ENCODE measurements around the gene CD47.

The CD47 gene

GRCh38 chr3:108090049-108090700 is 656 bp downstream of the CD47 start:
- DNase-seq, result peak; percentile 90

- DNase-seq, result peak; percentile 41
These were observed 1.3 kb downstream of the CD47 start for GRCh38 chr3:108089579-108089978.

GRCh38 chr3:108088697-108089096 is 2.1 kb downstream of the CD47 start:
- no peak for DNase-seq

- no peak for DNase-seq
These were observed 2.7 kb downstream of the CD47 start for GRCh38 chr3:108088146-108088545.

GRCh38 chr3:108086653-108087052 is 4.2 kb downstream of the CD47 start:
- DNase-seq, result no peak

- DNase-seq, result no peak
These were observed 5.0 kb downstream of the CD47 start for GRCh38 chr3:108085810-108086350.

GRCh38 chr3:108085370-108085769 is 5.5 kb downstream of the CD47 start:
- no peak for DNase-seq

- DNase-seq, result no peak
These were observed 11.0 kb downstream of the CD47 start for GRCh38 chr3:108079877-108080276.

GRCh38 chr3:108079043-108079442 is 11.8 kb downstream of the CD47 start:
- DNase-seq, result no peak

- DNase-seq, result no peak
These were observed 14.3 kb downstream of the CD47 start for GRCh38 chr3:108076564-108076963.

- DNase-seq, result no peak
These were observed 16.9 kb downstream of the CD47 start for GRCh38 chr3:108073764-108074431.

- DNase-seq, result no peak
These were observed 19.5 kb downstream of the CD47 start for GRCh38 chr3:108071368-108071767.

- no peak for DNase-seq
These were observed 20.5 kb downstream of the CD47 start for GRCh38 chr3:108070356-108070755.

- DNase-seq, result no peak
These were observed 23.1 kb downstream of the CD47 start for GRCh38 chr3:108067768-108068167.

GRCh38 chr3:108065096-108065495 is 25.7 kb downstream of the CD47 start:
- DNase-seq, result no peak

GRCh38 chr3:108064293-108064887 is 26.4 kb downstream of the CD47 start:
- no peak for DNase-seq

- DNase-seq, result no peak
These were observed 28.8 kb downstream of the CD47 start for GRCh38 chr3:108062051-108062450.

GRCh38 chr3:108060331-108060730 is 30.5 kb downstream of the CD47 start:
- no peak for DNase-seq

- DNase-seq, result no peak
These were observed 34.9 kb downstream of the CD47 start for GRCh38 chr3:108055931-108056330.

- no peak for DNase-seq
These were observed 35.9 kb downstream of the CD47 start for GRCh38 chr3:108054935-108055334.

- no peak for DNase-seq
These were observed 37.3 kb downstream of the CD47 start for GRCh38 chr3:108053483-108053882.

GRCh38 chr3:108053067-108053466 is 37.8 kb downstream of the CD47 start:
- DNase-seq, result no peak

- no peak for DNase-seq
These were observed 39.8 kb downstream of the CD47 start for GRCh38 chr3:108051005-108051404.

GRCh38 chr3:108047987-108048386 is 42.8 kb downstream of the CD47 start:
- DNase-seq, result no peak
